ENCODE measurements around the gene WNT7B.

The WNT7B gene

DNA sequence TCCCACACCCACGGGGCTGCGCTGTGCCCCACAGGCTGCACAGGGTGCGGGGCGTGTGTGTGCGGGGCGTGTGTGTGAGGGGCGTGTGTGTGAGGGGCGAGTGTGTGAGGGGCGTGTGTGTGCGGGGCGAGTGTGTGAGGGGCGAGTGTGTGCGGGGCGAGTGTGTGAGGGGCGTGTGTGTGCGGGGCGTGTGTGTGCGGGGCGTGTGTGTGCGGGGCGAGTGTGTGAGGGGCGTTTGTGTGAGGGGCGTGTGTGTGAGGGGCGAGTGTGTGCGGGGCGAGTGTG lies 86.7 kb downstream of the WNT7B start:
- H3K27me3 ChIP-seq (replicated peaks; ENCODE audit: insufficient read depth, low read length): peaks cover 50% of the 10 kb centered on the region

DNA sequence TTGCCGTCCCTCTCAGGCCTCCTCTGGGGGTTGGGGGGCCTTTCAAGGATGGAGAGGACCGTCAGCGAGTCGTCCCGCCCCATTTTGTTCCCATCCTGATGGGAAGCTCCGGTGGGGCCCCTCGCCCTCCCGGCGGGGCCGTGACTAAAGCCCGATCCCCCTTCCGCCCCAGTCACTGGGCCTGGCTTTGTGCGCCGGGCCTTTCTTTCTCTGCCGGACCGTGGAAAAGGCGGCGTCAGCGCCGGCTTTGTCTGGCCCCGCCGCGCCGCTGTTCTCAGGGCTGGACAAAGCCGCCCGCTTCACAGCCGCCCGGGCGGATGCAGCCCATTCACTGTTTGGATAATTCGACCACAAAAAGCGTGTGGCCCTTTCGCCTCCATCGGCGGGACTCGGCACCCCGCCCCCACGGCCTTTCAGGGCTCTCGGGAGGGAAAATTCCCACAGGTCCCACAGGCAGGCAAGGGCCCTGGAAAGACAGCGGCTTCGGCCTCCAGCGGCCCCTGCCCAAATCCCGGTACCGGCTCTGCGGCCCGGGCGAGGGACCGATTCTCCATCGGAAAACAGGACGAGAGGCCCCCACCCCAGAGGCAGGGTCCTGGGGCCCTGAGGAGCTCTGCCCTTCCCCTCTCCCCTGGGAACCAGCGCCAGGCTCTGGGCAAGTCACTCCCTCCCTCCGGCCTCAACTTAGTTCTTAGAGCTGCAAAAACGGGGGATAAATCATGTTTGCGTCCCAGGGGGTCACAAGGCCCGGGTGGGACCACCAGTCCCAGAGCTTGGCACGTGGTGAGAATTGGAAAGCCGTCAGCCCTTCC lies 87.2 kb downstream of the WNT7B start:
- peaks cover 51% of the 10 kb centered on the region for H3K27me3 ChIP-seq (replicated peaks; ENCODE audit: insufficient read depth, low read length)
- DNase-seq: no peak

More for the DNA sequence above, 86.7 kb downstream of the WNT7B start:
- no peak overlapping the region for H3K4me3 ChIP-seq (ENCODE audit: low read length)
- no peaks in the 10 kb centered on the region for H3K9me3 ChIP-seq (replicated peaks; ENCODE audit: insufficient read depth, low read length)
- H3K27ac ChIP-seq (ENCODE audit: low read length): no peak overlapping the region
- H3K9me2 ChIP-seq (replicated peaks; ENCODE audit: insufficient read depth, low read length): no peaks in the 10 kb centered on the region
- H3K9ac ChIP-seq (ENCODE audit: low read length): no peak overlapping the region
- H3K79me2 ChIP-seq (ENCODE audit: low read length): no peaks in the 10 kb centered on the region
- H3K4me1 ChIP-seq (ENCODE audit: low read length): peaks cover 11% of the 10 kb centered on the region
- TF ChIP-seq EZH2 (optimal IDR thresholded peaks at IDR 0.05; ENCODE audit: low read depth, low read length) (no peak), EZH2phosphoT487 (IDR thresholded peaks at IDR 0.05; ENCODE audit: low read length) (no peak), CTCF (IDR thresholded peaks at IDR 0.05; ENCODE audit: low read length) (no peak)
- no peak overlapping the region for H2AFZ ChIP-seq (ENCODE audit: low read length)
- H3F3A ChIP-seq (ENCODE audit: insufficient read depth, low read length): no peaks in the 10 kb centered on the region
- H3K36me3 ChIP-seq (replicated peaks; ENCODE audit: insufficient read depth, low read length): no peaks in the 10 kb centered on the region
- no peak for DNase-seq
- no peak overlapping the region for H3K4me2 ChIP-seq (ENCODE audit: low read depth, low read length)
- H4K20me1 ChIP-seq (ENCODE audit: insufficient read depth, low read length): no peaks in the 10 kb centered on the region

DNA sequence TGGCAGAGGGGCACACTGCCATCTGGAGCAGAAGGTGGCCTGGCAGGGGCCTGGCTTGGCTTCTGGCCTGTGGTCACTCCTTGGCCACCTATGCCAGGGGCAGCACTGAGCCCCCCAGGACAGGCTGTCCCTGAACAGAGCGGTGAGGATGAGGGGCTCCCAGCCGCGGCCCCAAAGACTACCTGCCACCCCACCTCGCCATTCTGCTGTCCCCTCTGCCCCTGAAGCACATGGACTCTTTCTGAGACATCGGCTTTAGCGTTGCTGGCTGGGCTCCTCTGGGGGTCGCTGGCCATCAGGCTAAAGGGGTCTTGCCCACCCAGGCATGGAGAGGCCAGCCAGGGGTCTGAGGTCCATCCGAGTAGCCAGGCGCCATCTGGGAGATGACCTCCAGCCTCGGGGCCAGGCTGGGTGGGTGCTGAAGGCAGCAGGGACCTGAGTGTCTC lies 87.8 kb downstream of the WNT7B start:
- Histone ChIP-seq H3K9ac (ENCODE audit: low read length) (no peak overlapping the region), H3K27me3 (replicated peaks; ENCODE audit: insufficient read depth, low read length) (peaks cover 51% of the 10 kb centered on the region), H3K9me2 (replicated peaks; ENCODE audit: insufficient read depth, low read length) (no peaks in the 10 kb centered on the region), H3K4me3 (ENCODE audit: low read length) (no peak overlapping the region), H3K4me2 (ENCODE audit: low read depth, low read length) (no peak overlapping the region), H3K9me3 (replicated peaks; ENCODE audit: insufficient read depth, low read length) (no peaks in the 10 kb centered on the region), H3K4me1 (ENCODE audit: low read length) (peaks cover 11% of the 10 kb centered on the region), H3F3A (ENCODE audit: insufficient read depth, low read length) (no peaks in the 10 kb centered on the region), H3K79me2 (ENCODE audit: low read length) (no peaks in the 10 kb centered on the region), H2AFZ (ENCODE audit: low read length) (no peak overlapping the region), H4K20me1 (ENCODE audit: insufficient read depth, low read length) (no peaks in the 10 kb centered on the region), H3K27ac (ENCODE audit: low read length) (no peak overlapping the region), H3K36me3 (replicated peaks; ENCODE audit: insufficient read depth, low read length) (no peaks in the 10 kb centered on the region)
- no peak for DNase-seq
- TF ChIP-seq CTCF (IDR thresholded peaks at IDR 0.05; ENCODE audit: low read length) (no peak), EZH2phosphoT487 (IDR thresholded peaks at IDR 0.05; ENCODE audit: low read length) (no peak), EZH2 (optimal IDR thresholded peaks at IDR 0.05; ENCODE audit: low read depth, low read length) (no peak)

More for the DNA sequence above, 87.2 kb downstream of the WNT7B start:
- no peak overlapping the region for H3K9ac ChIP-seq (ENCODE audit: low read length)
- TF ChIP-seq EZH2 (optimal IDR thresholded peaks at IDR 0.05; ENCODE audit: low read depth, low read length): no peak
- TF ChIP-seq EZH2phosphoT487 (IDR thresholded peaks at IDR 0.05; ENCODE audit: low read length): no peak
- no peak for TF ChIP-seq CTCF (IDR thresholded peaks at IDR 0.05; ENCODE audit: low read length)
- peaks cover 11% of the 10 kb centered on the region for H3K4me1 ChIP-seq (ENCODE audit: low read length)
- H3K9me2 ChIP-seq (replicated peaks; ENCODE audit: insufficient read depth, low read length): no peaks in the 10 kb centered on the region
- no peaks in the 10 kb centered on the region for H4K20me1 ChIP-seq (ENCODE audit: insufficient read depth, low read length)
- no peak overlapping the region for H3K4me2 ChIP-seq (ENCODE audit: low read depth, low read length)
- H2AFZ ChIP-seq (ENCODE audit: low read length): no peak overlapping the region
- no peaks in the 10 kb centered on the region for H3K79me2 ChIP-seq (ENCODE audit: low read length)
- H3K4me3 ChIP-seq (ENCODE audit: low read length): no peak overlapping the region
- no peaks in the 10 kb centered on the region for H3K9me3 ChIP-seq (replicated peaks; ENCODE audit: insufficient read depth, low read length)
- H3K27ac ChIP-seq (ENCODE audit: low read length): no peak overlapping the region
- no peaks in the 10 kb centered on the region for H3K36me3 ChIP-seq (replicated peaks; ENCODE audit: insufficient read depth, low read length)
- H3F3A ChIP-seq (ENCODE audit: insufficient read depth, low read length): no peaks in the 10 kb centered on the region

Measured in MM.1S (cell line).